Ishikawa (cell line): Measurements from ENCODE around the gene SH3TC2.

Experiments used
- CEBPB ChIP-seq: IDR thresholded peaks from 2 replicates; pipeline ENCODE4 v1.6.1; 2012
- EP300 ChIP-seq: IDR thresholded peaks from 2 replicates; pipeline ENCODE4 v1.6.1; 2012; ENCODE audit warnings: borderline replicate concordance
- RAD21 ChIP-seq: IDR thresholded peaks from 2 replicates; pipeline ENCODE4 v1.6.1; 2012; ENCODE audit warnings: low read depth
- REST ChIP-seq: IDR thresholded peaks from 2 replicates; pipeline ENCODE4 v1.6.1; 2012; ENCODE audit warnings: low read depth, mild to moderate bottlenecking
- TCF12 ChIP-seq: IDR thresholded peaks from 2 replicates; pipeline ENCODE4 v1.6.1; 2012; ENCODE audit warnings: low read depth
- USF1 ChIP-seq: IDR thresholded peaks from 2 replicates; pipeline ENCODE4 v1.6.1; 2012
- YY1 ChIP-seq: IDR thresholded peaks from 2 replicates; pipeline ENCODE4 v1.6.1; 2012; ENCODE audit warnings: low read depth

GRCh38 chr5:149043641-149044040 is 19.2 kb downstream of the SH3TC2 start:
- no peak for TF ChIP-seq CEBPB
- no peak for TF ChIP-seq EP300
- no peak for TF ChIP-seq REST
- TF ChIP-seq YY1 = no peak
- no peak for TF ChIP-seq RAD21
- no peak for TF ChIP-seq TCF12
- TF ChIP-seq USF1 = no peak
